Measurements from ENCODE around the gene NAA25.

DNA sequence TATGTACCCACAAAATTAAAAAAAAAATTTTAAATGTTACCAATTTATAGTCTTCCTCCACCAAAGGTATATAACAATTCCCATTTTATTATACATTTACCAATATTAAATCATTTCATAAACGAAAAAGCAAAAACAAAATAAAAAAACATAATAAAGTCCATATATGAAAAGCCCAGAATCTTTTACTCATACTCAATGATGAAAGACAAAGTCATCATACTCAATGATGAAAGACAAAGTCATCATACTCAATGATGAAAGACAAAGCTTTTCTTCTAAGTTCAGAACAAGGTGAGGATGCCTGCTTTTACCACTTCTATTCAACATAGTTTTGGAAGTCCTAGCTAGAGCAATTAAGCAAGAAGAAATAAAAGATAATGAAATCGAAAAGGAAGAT, 123.8 kb downstream of the NAA25 start:
- TF ChIP-seq POLR2AphosphoS5 (IDR thresholded peaks at IDR 0.05; ENCODE audit: low read depth, low read length) = no peak
- TF ChIP-seq TAF1 (IDR thresholded peaks at IDR 0.05; ENCODE audit: low read depth, low read length) = no peak
- no peak for TF ChIP-seq POLR2A (IDR thresholded peaks at IDR 0.05; ENCODE audit: low read depth, low read length)
- no peak for TF ChIP-seq PAX5 (IDR thresholded peaks at IDR 0.05; ENCODE audit: insufficient read depth, low read length, severe bottlenecking)

All from GM12891 (cell line).